ENCODE measurements around the gene INKA2. TPM values are rescaled to one million over a fixed set of nuclear protein-coding genes. Genes with fewer than 3 reads are reported as not detected.

The INKA2 gene
- 1 to 10 TPM; 4.1 to 7.3 (median 5.2) TPM for total RNA-seq

DNA sequence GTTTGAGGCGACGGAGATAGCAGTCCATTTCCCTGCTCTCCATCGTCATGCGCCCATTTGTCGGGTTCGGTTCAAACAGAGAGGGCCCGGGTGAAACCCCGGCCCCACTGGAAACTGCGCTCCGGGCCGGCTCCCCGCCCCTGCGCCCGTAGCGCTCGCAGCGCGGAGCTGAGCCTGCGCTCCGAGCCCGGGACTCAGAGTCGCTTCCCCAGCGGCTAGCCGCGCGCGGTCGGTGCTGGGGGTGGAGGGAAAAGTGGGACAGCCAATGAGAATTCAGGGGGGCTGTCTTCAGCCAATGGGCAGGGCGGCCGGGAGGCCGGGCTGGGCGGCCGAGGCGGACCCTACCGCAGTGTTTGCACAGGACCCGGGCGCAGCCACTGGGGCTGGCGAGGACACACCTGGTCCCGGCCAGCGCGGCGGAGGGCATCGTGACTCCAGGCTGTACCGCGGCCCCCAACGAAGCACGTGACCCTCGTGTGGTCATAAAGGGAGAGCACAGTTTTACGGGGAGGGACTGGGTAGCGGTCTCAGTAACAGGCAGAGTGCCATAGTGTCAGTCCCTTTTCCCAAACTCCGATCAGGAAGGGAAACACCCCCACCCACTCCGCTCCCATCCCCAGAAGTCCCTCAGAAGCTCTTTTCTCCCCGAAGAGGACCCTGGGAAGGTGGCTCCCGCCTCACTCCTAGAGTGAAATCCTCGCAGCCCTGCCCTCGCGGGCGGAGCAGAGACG lies at the start of gene INKA2:
INKA2 (minus strand) TSS at position 202 of the 731 bp plus-strand sequence; CDS start at position 49, 153 bp downstream.
- peaks cover 48% of the 10 kb centered on the region for H3K4me1 ChIP-seq
- peak; percentile 94 to 95 for DNase-seq (ENCODE audit: low spot score in 2 of 2)

DNA sequence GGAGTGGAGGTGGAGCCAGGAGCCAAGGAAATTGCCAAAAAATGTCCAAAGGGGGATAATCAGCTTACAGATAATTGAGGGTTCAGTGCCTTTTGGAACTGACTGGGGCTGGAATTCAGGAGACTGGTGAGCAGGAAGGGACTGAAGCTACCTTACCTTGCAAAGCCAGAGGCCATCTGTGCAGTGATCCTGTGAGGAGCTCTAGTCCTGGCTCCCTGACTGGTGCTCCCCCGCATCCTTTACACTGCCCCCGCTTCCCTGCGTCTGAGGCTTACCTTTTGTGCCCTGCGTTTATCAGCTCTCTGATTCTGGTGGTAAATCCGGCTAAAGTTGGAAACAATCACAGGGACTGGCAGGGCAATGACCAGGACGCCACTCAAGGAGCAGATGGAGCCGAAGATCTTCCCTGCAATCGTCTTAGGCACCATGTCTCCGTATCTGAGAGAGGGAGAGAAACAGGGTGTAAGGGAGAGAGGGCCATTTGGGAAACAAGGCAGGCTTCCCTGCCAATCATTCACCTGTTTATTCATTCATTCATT lies 47.5 kb upstream of the INKA2 start:
- TF ChIP-seq POLR2A (IDR thresholded peaks at IDR 0.05) (no peak), POLR2AphosphoS5 (IDR thresholded peaks at IDR 0.05) (no peak), EP300 (IDR thresholded peaks at IDR 0.05) (no peak)
- TF ChIP-seq, protein P1, sequence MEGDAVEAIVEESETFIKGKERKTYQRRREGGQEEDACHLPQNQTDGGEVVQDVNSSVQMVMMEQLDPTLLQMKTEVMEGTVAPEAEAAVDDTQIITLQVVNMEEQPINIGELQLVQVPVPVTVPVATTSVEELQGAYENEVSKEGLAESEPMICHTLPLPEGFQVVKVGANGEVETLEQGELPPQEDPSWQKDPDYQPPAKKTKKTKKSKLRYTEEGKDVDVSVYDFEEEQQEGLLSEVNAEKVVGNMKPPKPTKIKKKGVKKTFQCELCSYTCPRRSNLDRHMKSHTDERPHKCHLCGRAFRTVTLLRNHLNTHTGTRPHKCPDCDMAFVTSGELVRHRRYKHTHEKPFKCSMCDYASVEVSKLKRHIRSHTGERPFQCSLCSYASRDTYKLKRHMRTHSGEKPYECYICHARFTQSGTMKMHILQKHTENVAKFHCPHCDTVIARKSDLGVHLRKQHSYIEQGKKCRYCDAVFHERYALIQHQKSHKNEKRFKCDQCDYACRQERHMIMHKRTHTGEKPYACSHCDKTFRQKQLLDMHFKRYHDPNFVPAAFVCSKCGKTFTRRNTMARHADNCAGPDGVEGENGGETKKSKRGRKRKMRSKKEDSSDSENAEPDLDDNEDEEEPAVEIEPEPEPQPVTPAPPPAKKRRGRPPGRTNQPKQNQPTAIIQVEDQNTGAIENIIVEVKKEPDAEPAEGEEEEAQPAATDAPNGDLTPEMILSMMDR (IDR thresholded peaks at IDR 0.05) = no peak
- H3K4me3 ChIP-seq = no peak overlapping the region
- H3K4me1 ChIP-seq = peaks cover 3% of the 10 kb centered on the region
- H3K27ac ChIP-seq = no peak overlapping the region
- no peaks in the 10 kb centered on the region for H3K27me3 ChIP-seq
- WGBS = 96% methylated on average over 8 of the region's 9 CpGs
- H3K36me3 ChIP-seq = no peaks in the 10 kb centered on the region
- no peaks in the 10 kb centered on the region for H3K9me3 ChIP-seq
- DNase-seq (ENCODE audit: low spot score in 2 of 2) = no peak

More for the DNA sequence above, at the start of gene INKA2:
- TF ChIP-seq EP300 (IDR thresholded peaks at IDR 0.05) (no peak), POLR2A (IDR thresholded peaks at IDR 0.05) (peak in 1 of 2 donors; percentile 21)
- Histone ChIP-seq H3K36me3 (no peaks in the 10 kb centered on the region), H3K9me3 (no peaks in the 10 kb centered on the region), H3K4me3 (peak within 1 kb of the TSS; percentile 72), H3K27me3 (no peaks in the 10 kb centered on the region), H3K27ac (peak within 1 kb of the TSS; percentile 93)
- WGBS = 0% methylated on average over 52 of the region's 59 CpGs

DNA sequence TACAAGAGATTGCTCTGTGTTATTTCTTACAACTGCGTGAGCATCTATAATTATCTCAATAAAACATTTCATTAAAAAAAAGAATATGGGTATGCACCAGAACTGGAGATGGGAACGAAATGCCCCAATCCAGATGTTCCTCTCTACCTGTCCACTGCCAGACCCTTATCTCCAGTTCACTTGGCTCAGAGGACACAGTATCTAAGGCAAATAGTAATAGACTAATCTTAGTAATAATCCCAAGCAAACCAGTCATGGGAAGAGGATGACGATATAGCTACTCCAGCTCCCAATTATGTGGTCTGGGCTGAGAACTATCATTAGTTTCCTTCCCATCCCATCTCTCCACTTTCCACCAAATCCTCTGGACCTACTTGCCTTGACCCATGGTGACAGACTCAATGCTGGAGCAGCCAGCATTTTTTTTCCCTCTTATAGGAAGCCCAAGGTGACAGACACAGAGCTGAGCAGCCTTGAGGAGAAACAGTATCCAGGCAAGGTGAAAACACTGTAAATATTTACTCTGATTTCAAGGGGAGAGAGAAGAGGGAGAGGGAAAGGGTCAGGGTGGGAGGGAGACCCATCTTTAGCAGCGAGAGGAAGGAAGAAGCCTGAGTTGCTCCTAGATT lies 45.2 kb upstream of the INKA2 start:
- no peak for DNase-seq (ENCODE audit: low spot score in 2 of 2)
- WGBS = 89% methylated on average over 4 of the region's 4 CpGs
- H3K36me3 ChIP-seq = no peaks in the 10 kb centered on the region
- no peak overlapping the region for H3K27ac ChIP-seq
- H3K27me3 ChIP-seq = no peaks in the 10 kb centered on the region
- TF ChIP-seq, protein P1 (IDR thresholded peaks at IDR 0.05) = no peak
- no peak for TF ChIP-seq POLR2AphosphoS5 (IDR thresholded peaks at IDR 0.05)
- TF ChIP-seq EP300 (IDR thresholded peaks at IDR 0.05) = no peak
- no peak for TF ChIP-seq POLR2A (IDR thresholded peaks at IDR 0.05)
- H3K9me3 ChIP-seq = no peaks in the 10 kb centered on the region
- no peak overlapping the region for H3K4me3 ChIP-seq
- peaks cover 3% of the 10 kb centered on the region for H3K4me1 ChIP-seq

DNA sequence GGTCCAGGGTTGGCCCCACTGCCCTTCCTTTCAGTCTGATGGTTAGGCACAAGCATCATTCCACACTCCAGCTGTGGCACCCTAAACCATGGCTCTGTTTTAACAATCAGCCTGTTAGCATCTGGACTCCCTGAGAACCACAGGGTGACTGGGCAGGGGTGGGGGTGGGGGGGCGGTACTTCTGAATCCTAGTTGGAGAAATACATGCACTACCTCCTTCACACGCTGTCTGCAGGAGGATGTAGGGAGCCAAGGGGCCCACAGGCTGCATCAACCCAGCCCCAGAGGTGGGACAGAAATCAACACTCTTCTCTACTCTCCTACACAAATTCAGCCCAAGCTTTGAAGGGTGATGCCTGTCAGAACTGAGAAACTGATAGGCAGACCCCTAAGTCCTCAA lies 40.4 kb upstream of the INKA2 start:
- Histone ChIP-seq H3K9me3 (no peaks in the 10 kb centered on the region), H3K27ac (no peak overlapping the region), H3K4me1 (no peaks in the 10 kb centered on the region), H3K27me3 (no peaks in the 10 kb centered on the region), H3K36me3 (no peaks in the 10 kb centered on the region), H3K4me3 (no peak overlapping the region)
- 93% methylated on average over 2 of the region's 2 CpGs for WGBS
- DNase-seq (ENCODE audit: low spot score in 2 of 2) = no peak
- no peak for TF ChIP-seq POLR2AphosphoS5 (IDR thresholded peaks at IDR 0.05)
- TF ChIP-seq, protein P1 (IDR thresholded peaks at IDR 0.05) = no peak
- TF ChIP-seq POLR2A (IDR thresholded peaks at IDR 0.05) = no peak
- TF ChIP-seq EP300 (IDR thresholded peaks at IDR 0.05) = no peak

DNA sequence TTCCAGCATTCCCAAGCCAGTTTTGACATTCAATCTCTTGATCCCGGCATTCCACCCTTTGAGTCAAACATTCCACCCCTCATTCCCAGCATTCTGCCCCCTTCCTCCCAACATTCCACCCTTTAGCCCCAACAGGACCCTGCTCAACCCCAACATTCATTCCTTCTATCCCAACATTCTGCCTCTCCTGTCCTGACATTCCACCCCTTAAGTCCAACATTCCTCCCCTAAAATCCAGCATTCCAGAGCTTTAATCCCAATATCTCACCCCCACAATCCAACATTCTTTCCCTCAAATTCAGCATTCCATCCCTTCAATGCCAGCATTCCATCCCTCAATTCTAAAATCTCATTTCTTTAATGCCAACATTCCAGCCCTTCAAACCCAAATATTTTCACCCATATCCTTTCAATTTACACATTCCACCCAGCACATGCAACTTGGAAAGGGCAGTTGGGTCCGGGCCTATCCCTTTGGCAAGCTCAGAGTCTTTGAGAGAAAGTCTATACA lies 39.4 kb upstream of the INKA2 start:
- DNase-seq (ENCODE audit: low spot score in 2 of 2) = no peak
- no peak overlapping the region for H3K27ac ChIP-seq
- H3K4me3 ChIP-seq = no peak overlapping the region
- no peaks in the 10 kb centered on the region for H3K27me3 ChIP-seq
- no peak for TF ChIP-seq POLR2A (IDR thresholded peaks at IDR 0.05)
- TF ChIP-seq POLR2AphosphoS5 (IDR thresholded peaks at IDR 0.05) = no peak
- TF ChIP-seq EP300 (IDR thresholded peaks at IDR 0.05) = no peak
- TF ChIP-seq, protein P1 (IDR thresholded peaks at IDR 0.05) = no peak
- no peaks in the 10 kb centered on the region for H3K4me1 ChIP-seq
- H3K36me3 ChIP-seq = no peaks in the 10 kb centered on the region
- H3K9me3 ChIP-seq = no peaks in the 10 kb centered on the region
- 66% methylated on average over 2 of the region's 2 CpGs for WGBS
